BLaER1 (cell line): Measurements from ENCODE around the gene GP1BB.
"Not testable (repeated sequence)": the region's sequence is repeated elsewhere in the genome, so short reads cannot be mapped to it uniquely, and the experiment has no call there.

ENCODE experiments used
- H3K27ac ChIP-seq: shearing (Covaris generic); formaldehyde crosslinking; 2 replicates; pipeline ENCODE4 v1.8.1; 2022
- H3K27me3 ChIP-seq: shearing (Covaris generic); formaldehyde crosslinking; 2 replicates; pipeline ENCODE4 v1.8.1; 2022
- H3K36me3 ChIP-seq: shearing (Covaris generic); formaldehyde crosslinking; 2 replicates; pipeline ENCODE4 v1.8.1; 2022
- H3K4me1 ChIP-seq: shearing (Covaris generic); formaldehyde crosslinking; 2 replicates; pipeline ENCODE4 v1.8.1; 2022
- H3K4me2 ChIP-seq: shearing (Covaris generic); formaldehyde crosslinking; 2 replicates; pipeline ENCODE4 v1.8.1; 2022
- H3K4me3 ChIP-seq: shearing (Covaris generic); formaldehyde crosslinking; 2 replicates; pipeline ENCODE4 v1.8.1; 2022
- H3K9ac ChIP-seq: shearing (Covaris generic); formaldehyde crosslinking; 2 replicates; pipeline ENCODE4 v1.8.1; 2022
- H3K9me3 ChIP-seq: shearing (Covaris generic); formaldehyde crosslinking; 2 replicates; pipeline ENCODE4 v1.8.1; 2022
- H4K20me1 ChIP-seq: shearing (Covaris generic); formaldehyde crosslinking; 2 replicates; pipeline ENCODE4 v1.8.1; 2022
- Cebpa-rat ChIP-seq: shearing (Covaris generic); IDR thresholded peaks from 2 replicates; pipeline ENCODE4 v1.8.1; 2022

The GP1BB gene

GRCh38 chr22:19724927-19725661, 1.8 kb downstream of the GP1BB start:
- H3K27me3 ChIP-seq, result peaks cover 62% of the 10 kb centered on the region
- H3K36me3 ChIP-seq, result peaks cover 36% of the 10 kb centered on the region
- H3K4me1 ChIP-seq, result peaks cover 39% of the 10 kb centered on the region
- no peak overlapping the region for H3K27ac ChIP-seq
- TF ChIP-seq Cebpa-rat, result no peak
- no peak overlapping the region for H3K4me3 ChIP-seq
- H3K4me2 ChIP-seq, result no peak overlapping the region
- no peak overlapping the region for H3K9ac ChIP-seq
- H3K9me3 ChIP-seq, result no peaks in the 10 kb centered on the region
- H4K20me1 ChIP-seq, result peaks cover 54% of the 10 kb centered on the region

GRCh38 chr22:19726064-19726788, 2.9 kb downstream of the GP1BB start:
- Histone ChIP-seq H4K20me1 (peaks cover 42% of the 10 kb centered on the region), H3K36me3 (peaks cover 24% of the 10 kb centered on the region), H3K4me1 (peaks cover 38% of the 10 kb centered on the region), H3K27me3 (peaks cover 59% of the 10 kb centered on the region)
- H3K4me3 ChIP-seq, H3K27ac ChIP-seq, H3K4me2 ChIP-seq, H3K9ac ChIP-seq, H3K9me3 ChIP-seq: not testable (repeated sequence)

GRCh38 chr22:19727310-19728150, 4.2 kb downstream of the GP1BB start:
- H3K27me3 ChIP-seq, result peaks cover 51% of the 10 kb centered on the region
- H3K9me3 ChIP-seq, result no peaks in the 10 kb centered on the region
- H4K20me1 ChIP-seq, result peaks cover 29% of the 10 kb centered on the region
- no peak overlapping the region for H3K27ac ChIP-seq
- no peak overlapping the region for H3K4me2 ChIP-seq
- H3K36me3 ChIP-seq, result peaks cover 11% of the 10 kb centered on the region
- no peak for TF ChIP-seq Cebpa-rat
- H3K9ac ChIP-seq, result no peak overlapping the region
- no peak overlapping the region for H3K4me3 ChIP-seq
- peaks cover 36% of the 10 kb centered on the region for H3K4me1 ChIP-seq

- TF ChIP-seq Cebpa-rat, result no peak
- Histone ChIP-seq H3K36me3 (peaks cover 5% of the 10 kb centered on the region; the same call in 1 of the 2 replicates), H3K9me3 (no peaks in the 10 kb centered on the region), H3K4me1 (peaks cover 28% of the 10 kb centered on the region), H3K27ac (no peak overlapping the region), H3K27me3 (peaks cover 44% of the 10 kb centered on the region), H3K4me2 (no peak overlapping the region), H3K4me3 (no peak overlapping the region), H3K9ac (no peak overlapping the region), H4K20me1 (peaks cover 22% of the 10 kb centered on the region)
Observed at GRCh38 chr22:19728271-19728670, 4.9 kb downstream of the GP1BB start.

GRCh38 chr22:19728836-19729235, 5.5 kb downstream of the GP1BB start:
- H3K27me3 ChIP-seq, result peaks cover 38% of the 10 kb centered on the region
- no peak overlapping the region for H3K9ac ChIP-seq
- peaks cover 23% of the 10 kb centered on the region for H3K4me1 ChIP-seq
- TF ChIP-seq Cebpa-rat, result no peak
- H3K9me3 ChIP-seq, result no peaks in the 10 kb centered on the region
- H3K27ac ChIP-seq, result no peak overlapping the region
- no peak overlapping the region for H3K4me3 ChIP-seq
- no peaks in the 10 kb centered on the region for H3K36me3 ChIP-seq
- peaks cover 16% of the 10 kb centered on the region for H4K20me1 ChIP-seq
- peak overlapping the region; percentile 18; the same call in 1 of the 2 replicates for H3K4me2 ChIP-seq

GRCh38 chr22:19729507-19729906, 6.2 kb downstream of the GP1BB start:
- Histone ChIP-seq H3K27me3 (peaks cover 31% of the 10 kb centered on the region), H4K20me1 (peaks cover 9% of the 10 kb centered on the region), H3K27ac (no peak overlapping the region), H3K9ac (no peak overlapping the region), H3K4me1 (peaks cover 17% of the 10 kb centered on the region; the same call in 1 of the 2 replicates), H3K36me3 (no peaks in the 10 kb centered on the region), H3K4me3 (no peak overlapping the region), H3K9me3 (no peaks in the 10 kb centered on the region), H3K4me2 (no peak overlapping the region)
- no peak for TF ChIP-seq Cebpa-rat

- H3K9me3 ChIP-seq, result no peaks in the 10 kb centered on the region
- TF ChIP-seq Cebpa-rat, result no peak
- peaks cover 24% of the 10 kb centered on the region for H3K27me3 ChIP-seq
- H4K20me1 ChIP-seq, result peaks cover 3% of the 10 kb centered on the region; the same call in 1 of the 2 replicates
- H3K27ac ChIP-seq, result no peak overlapping the region
- H3K4me1 ChIP-seq, result peaks cover 17% of the 10 kb centered on the region; the same call in 1 of the 2 replicates
- H3K4me2 ChIP-seq, result peak overlapping the region; percentile 94
- no peaks in the 10 kb centered on the region for H3K36me3 ChIP-seq
- H3K4me3 ChIP-seq, result no peak overlapping the region
- peak overlapping the region; percentile 18 for H3K9ac ChIP-seq
Observed at GRCh38 chr22:19730198-19730597, 6.9 kb downstream of the GP1BB start.

GRCh38 chr22:19730655-19731360, 7.5 kb downstream of the GP1BB start:
- Histone ChIP-seq H4K20me1 (no peaks in the 10 kb centered on the region), H3K4me1 (peaks cover 17% of the 10 kb centered on the region; the same call in 1 of the 2 replicates), H3K9ac (peak overlapping the region; percentile 18), H3K9me3 (no peaks in the 10 kb centered on the region), H3K4me2 (peak overlapping the region; percentile 94), H3K27ac (no peak overlapping the region), H3K4me3 (peak overlapping the region; percentile 61), H3K36me3 (no peaks in the 10 kb centered on the region), H3K27me3 (peaks cover 18% of the 10 kb centered on the region)
- TF ChIP-seq Cebpa-rat, result no peak
